HG02870 (cell line): ENCODE measurements around the gene RCL1.
A peak's percentile ranks its signal among the peaks of the same experiment; 100 is the strongest.
"Not testable (repeated sequence)": the region's sequence is repeated elsewhere in the genome, so short reads cannot be mapped to it uniquely, and the experiment has no call there.

Source experiments
- ATAC-seq: cut with Tn5 transposase; IDR thresholded peaks from one replicate; pipeline ENCODE4 v1.9.1; 2021; ENCODE audit warnings: mild to moderate bottlenecking, moderate library complexity; ENCODE audit not compliant: unreplicated experiment

Gene RCL1

GRCh38 chr9:4792572-4793458, at the start of gene RCL1:
RCL1 (plus strand) TSS chr9:4792944; CDS start chr9:4793092, 148 bp downstream.
- peak; percentile 95 for ATAC-seq

GRCh38 chr9:4743131-4743875, 49.4 kb upstream of the RCL1 start:
- ATAC-seq: no peak

- ATAC-seq: no peak
Observed at GRCh38 chr9:4746278-4747030, 46.3 kb upstream of the RCL1 start.

- ATAC-seq: no peak
Observed at GRCh38 chr9:4748612-4749011, 44.1 kb upstream of the RCL1 start.

GRCh38 chr9:4750023-4750673, 42.6 kb upstream of the RCL1 start:
- ATAC-seq: no peak

GRCh38 chr9:4754530-4754929, 38.2 kb upstream of the RCL1 start:
- ATAC-seq: not testable (repeated sequence)

GRCh38 chr9:4755026-4755609, 37.6 kb upstream of the RCL1 start:
- no peak for ATAC-seq

- ATAC-seq: no peak
Observed at GRCh38 chr9:4756420-4756819, 36.3 kb upstream of the RCL1 start.

GRCh38 chr9:4760122-4760521, 32.6 kb upstream of the RCL1 start:
- no peak for ATAC-seq

- ATAC-seq: peak; percentile 78
Observed at GRCh38 chr9:4762108-4762885, 30.4 kb upstream of the RCL1 start.

GRCh38 chr9:4762886-4763541, 29.7 kb upstream of the RCL1 start:
- ATAC-seq: peak; percentile 17

GRCh38 chr9:4764033-4764432, 28.7 kb upstream of the RCL1 start:
- no peak for ATAC-seq

- ATAC-seq: no peak
Observed at GRCh38 chr9:4768681-4769080, 24.1 kb upstream of the RCL1 start.

GRCh38 chr9:4769321-4770080, 23.2 kb upstream of the RCL1 start:
- peak; percentile 55 for ATAC-seq

GRCh38 chr9:4771788-4772187, 21.0 kb upstream of the RCL1 start:
- no peak for ATAC-seq

GRCh38 chr9:4774209-4774608, 18.5 kb upstream of the RCL1 start:
- ATAC-seq: no peak

- not testable (repeated sequence) for ATAC-seq
Observed at GRCh38 chr9:4774958-4775357, 17.8 kb upstream of the RCL1 start.

GRCh38 chr9:4780651-4781050, 12.1 kb upstream of the RCL1 start:
- no peak for ATAC-seq
